HL-60/S4 treated with phorbol 12-myristate 13-acetate at 8.2 ng/mL for 4 days and 3 days (cell line): ENCODE data around the gene ADAMTS17.

ENCODE experiments used
- in situ Hi-C: fragments of 300-500 bp; cut with MboI; formaldehyde crosslinking; loops from 2 replicates; pipeline ENCODE4 v1.15.0; 2022; ENCODE audit warnings: low sequenced_read_pairs

The ADAMTS17 gene

GRCh38 chr15:99963976-99964375 is 377.8 kb downstream of the ADAMTS17 start:
- in situ Hi-C loops = no loop called here

- in situ Hi-C loops = no loop called here
Measured at GRCh38 chr15:99963096-99963825, 378.5 kb downstream of the ADAMTS17 start.

GRCh38 chr15:99962006-99962561 is 379.7 kb downstream of the ADAMTS17 start:
- in situ Hi-C loops = no loop called here

- in situ Hi-C loops = no loop called here
Measured at GRCh38 chr15:99961011-99961441, 380.7 kb downstream of the ADAMTS17 start.

- in situ Hi-C loops = no loop called here
Measured at GRCh38 chr15:99959326-99959725, 382.4 kb downstream of the ADAMTS17 start.

GRCh38 chr15:99958426-99959097 is 383.2 kb downstream of the ADAMTS17 start:
- in situ Hi-C loops = no loop called here

GRCh38 chr15:99957642-99958013 is 384.1 kb downstream of the ADAMTS17 start:
- in situ Hi-C loops = no loop called here

- in situ Hi-C loops = no loop called here
Measured at GRCh38 chr15:99956820-99957641, 384.7 kb downstream of the ADAMTS17 start.

GRCh38 chr15:99956022-99956775 is 385.6 kb downstream of the ADAMTS17 start:
- in situ Hi-C loops = no loop called here

- in situ Hi-C loops = no loop called here
Measured at GRCh38 chr15:99955532-99955931, 386.2 kb downstream of the ADAMTS17 start.

- in situ Hi-C loops = no loop called here
Measured at GRCh38 chr15:99955181-99955525, 386.6 kb downstream of the ADAMTS17 start.

- in situ Hi-C loops = no loop called here
Measured at GRCh38 chr15:99954361-99955180, 387.2 kb downstream of the ADAMTS17 start.

- in situ Hi-C loops = no loop called here
Measured at GRCh38 chr15:99953886-99954285, 387.9 kb downstream of the ADAMTS17 start.

- in situ Hi-C loops = no loop called here
Measured at GRCh38 chr15:99951511-99951910, 390.3 kb downstream of the ADAMTS17 start.

- in situ Hi-C loops = loop anchor here (25.0 kb wide), 1 partner anchor 393 kb away; the partner anchor contains the start of gene ADAMTS17
Measured at GRCh38 chr15:99944131-99944530, 397.6 kb downstream of the ADAMTS17 start.

GRCh38 chr15:99943466-99943865 is 398.3 kb downstream of the ADAMTS17 start:
- in situ Hi-C loops = loop anchor here (25.0 kb wide), 1 partner anchor 394 kb away; the partner anchor contains the start of gene ADAMTS17

- in situ Hi-C loops = loop anchor here (25.0 kb wide), 1 partner anchor 404 kb away; the partner anchor contains the start of gene ADAMTS17
Measured at GRCh38 chr15:99932676-99933402, 408.9 kb downstream of the ADAMTS17 start.

GRCh38 chr15:99931703-99932603 is 409.8 kb downstream of the ADAMTS17 start:
- in situ Hi-C loops = loop anchor here (25.0 kb wide), 1 partner anchor 405 kb away; the partner anchor contains the start of gene ADAMTS17
